ENCODE measurements around the gene LTO1.

LTO1 gene, protein sequence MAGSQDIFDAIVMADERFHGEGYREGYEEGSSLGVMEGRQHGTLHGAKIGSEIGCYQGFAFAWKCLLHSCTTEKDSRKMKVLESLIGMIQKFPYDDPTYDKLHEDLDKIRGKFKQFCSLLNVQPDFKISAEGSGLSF

DNA sequence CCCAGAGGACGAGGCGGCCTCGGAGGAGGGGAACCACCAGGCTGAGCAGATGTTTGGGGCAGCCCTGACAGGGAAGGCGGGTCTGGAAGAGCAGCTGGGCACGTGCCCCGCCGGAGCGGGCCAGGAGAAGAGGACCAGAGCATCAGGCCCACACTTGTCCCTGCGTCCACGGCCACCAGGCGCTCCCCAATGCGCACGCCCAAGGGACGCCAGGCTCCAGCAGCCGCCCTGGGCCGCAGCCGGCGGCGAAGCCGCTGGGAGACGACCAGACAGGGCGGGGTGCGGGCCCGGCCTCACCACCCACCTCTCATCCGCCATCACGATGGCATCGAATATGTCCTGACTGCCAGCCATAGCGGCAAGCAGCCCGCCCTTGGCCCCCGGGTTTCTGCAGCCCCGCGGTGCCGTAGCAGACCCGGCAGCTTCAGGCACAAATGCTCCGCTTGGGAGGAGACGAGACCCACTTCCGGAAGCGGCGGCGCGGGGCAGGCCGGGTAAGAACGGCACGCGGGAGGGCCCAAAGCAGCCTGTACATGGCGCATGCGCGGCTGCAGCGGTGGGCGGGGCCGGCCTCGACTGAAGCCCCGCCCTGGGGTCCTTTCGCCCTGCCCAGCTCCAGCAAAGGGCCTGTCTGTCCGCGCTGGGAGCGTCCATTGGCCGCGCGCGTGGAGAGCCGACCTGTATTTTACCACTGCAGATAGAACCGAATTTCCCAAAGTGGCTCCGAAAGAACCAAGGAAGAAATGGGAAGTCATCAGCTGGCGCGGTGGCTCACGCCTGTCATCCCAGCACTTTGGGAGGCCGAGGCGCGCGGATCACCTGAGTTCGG lies at the start of gene LTO1:
LTO1 (minus strand) TSS at position 468 of the 829 bp plus-strand sequence; CDS start at position 354, 114 bp downstream.
- DNase-seq, result peak; percentile 91

DNA sequence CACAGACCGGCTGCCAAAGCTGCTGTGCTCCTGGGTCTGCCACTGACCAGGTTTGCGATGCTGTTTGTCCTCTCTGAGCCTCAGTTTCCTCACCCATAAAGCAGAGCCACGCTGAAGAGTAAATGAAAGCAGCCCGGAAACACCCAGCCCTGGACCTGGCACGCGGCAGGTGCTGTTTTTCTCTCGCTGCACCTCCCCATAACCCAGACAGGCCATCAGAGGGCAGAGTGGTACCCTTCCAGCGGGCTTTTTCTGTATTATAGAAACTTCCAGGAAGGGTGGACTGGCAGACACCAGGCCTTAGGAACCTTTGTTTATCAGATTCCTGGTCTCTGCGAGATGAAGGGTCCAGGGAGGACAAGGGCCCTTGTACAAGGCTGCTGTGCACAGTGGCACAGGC lies 46.6 kb upstream of the LTO1 start:
- no peak for DNase-seq

DNA sequence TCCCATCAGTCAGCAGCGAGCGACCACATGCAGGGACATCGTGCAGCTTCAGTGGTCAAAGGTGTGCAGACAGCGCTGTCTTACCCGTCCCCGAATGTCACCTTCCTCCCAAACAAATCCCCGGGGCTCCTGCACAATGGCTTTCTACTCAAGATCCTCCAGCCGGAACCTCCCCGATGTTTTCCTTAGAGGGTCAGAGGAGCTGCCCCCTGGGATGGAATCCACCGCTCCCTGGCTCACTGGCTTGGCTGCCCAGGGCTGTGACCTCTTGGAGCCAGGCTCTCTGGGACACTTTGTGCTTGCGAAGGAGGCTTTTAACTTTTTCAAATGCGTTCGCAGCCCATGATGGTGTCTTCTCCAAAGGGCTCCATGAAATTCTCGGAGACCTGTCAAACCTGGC lies 46.0 kb upstream of the LTO1 start:
- no peak for DNase-seq

DNA sequence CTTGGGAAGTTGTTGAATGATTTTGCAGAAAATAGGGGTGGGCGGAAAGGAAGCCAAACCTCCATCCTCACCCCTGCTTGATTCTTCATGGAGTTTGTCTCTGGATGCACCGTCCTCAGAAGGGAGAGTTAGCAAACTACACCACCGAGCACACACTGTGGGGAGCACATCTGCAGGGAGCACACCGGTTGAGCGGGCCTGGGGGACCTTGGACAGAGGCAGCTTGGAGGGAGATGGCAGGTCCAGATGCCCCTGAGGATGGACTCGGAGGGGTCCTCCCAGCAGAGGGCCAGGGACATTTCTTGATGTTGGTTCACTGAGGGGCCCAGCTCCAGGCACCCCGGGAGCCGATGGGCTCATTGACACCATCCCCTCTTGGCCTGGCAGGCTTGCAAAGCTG lies 43.8 kb upstream of the LTO1 start:
- DNase-seq, result no peak

DNA sequence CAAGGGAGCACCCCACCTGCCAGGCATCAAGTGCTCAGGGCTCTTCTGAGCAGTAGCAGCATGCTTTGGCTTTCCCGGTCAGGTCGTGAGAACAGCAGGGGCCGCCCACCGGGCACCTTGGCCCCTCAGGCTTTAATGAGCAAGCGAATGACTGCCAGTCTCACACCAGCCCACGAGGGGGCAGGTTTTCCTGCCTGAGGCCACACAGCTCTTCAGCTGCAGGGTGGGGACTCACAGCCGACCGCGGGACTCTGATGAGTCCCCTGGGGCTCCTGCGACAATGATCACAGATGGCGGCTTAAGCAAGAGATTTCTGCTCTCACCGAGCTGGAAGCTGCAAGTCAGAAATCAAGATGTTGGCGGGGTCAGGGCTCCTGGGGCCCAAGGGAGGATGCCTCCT lies 43.0 kb upstream of the LTO1 start:
- DNase-seq, result no peak

DNA sequence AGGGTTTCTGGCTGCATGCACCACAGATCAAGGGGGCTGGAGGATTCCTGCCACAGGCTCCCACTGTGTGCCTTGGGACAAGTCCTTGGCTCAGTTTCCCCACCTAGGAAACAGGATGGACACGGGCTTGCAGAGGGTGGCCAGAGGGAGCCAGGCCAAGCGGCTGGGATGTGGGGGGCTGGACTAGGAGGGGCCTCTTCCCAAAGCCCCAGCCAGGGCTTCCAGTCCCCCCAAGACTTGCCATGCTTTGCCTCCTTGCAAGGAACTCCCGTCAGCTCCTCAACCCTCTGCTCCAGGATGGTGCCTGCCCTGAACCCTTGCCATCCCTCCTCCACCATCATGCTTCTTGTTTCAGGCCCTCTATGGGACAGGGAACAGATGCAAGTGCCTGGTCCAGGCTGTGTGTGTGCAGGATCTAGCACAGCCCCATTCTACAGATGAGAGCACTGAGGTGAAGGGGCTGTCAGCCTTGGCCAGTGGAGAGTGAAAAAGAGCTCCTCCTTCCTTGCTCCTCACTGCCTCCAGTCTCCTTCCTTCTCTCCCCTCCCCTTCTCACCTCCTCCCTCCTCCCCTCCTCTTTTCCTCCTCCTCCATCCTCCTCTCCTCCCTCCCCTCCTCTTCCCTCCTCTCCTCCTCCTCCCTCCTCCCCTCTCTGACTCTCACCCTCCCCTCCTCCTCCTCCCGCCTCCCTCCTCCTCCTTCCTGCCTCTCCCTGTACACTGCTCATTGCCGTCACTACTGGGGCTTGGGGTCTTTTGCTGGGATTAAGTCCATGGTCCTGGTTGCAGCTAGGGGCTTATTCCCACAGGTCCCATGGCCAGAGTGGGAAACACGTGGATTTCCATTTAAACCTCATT lies 42.0 kb upstream of the LTO1 start:
- no peak for DNase-seq

DNA sequence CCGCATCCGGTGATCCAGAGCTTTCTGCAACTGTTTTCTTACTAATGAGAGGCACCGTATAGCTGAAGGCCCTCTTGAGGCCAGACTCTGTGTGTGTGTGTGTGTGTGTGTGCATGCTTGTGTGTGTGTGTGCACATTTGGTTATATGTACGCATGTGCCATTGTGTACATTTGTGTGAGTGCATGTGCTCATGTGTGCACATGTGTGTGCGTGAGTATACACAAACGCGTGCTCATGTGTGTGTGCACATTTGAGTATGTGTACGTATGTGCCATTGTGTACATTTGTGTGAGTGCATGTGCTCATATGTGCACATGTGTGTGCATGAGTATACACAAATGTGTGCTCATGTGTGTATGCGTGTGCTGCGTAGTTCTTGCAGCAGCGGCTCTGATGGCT lies 40.9 kb upstream of the LTO1 start:
- DNase-seq, result no peak

DNA sequence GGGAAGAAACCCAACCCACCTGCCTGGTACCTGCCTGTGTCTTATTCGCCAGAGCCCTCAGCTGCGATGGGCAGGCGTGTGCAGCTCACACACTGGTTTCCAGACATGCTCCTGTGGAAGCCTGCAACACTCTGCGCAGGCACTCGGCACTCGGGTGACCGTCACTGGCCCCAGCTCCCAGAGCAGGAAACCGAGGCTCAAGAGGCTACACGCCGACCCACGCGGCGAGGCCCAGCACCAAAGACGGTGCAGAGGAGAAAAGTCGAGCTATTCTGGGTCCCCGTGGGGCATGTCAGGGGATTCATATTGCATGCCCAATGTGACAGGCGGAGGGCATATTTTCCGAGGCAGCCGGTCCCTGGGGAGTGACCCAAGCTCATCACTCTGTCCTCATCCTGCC lies 40.3 kb upstream of the LTO1 start:
- DNase-seq, result no peak

DNA sequence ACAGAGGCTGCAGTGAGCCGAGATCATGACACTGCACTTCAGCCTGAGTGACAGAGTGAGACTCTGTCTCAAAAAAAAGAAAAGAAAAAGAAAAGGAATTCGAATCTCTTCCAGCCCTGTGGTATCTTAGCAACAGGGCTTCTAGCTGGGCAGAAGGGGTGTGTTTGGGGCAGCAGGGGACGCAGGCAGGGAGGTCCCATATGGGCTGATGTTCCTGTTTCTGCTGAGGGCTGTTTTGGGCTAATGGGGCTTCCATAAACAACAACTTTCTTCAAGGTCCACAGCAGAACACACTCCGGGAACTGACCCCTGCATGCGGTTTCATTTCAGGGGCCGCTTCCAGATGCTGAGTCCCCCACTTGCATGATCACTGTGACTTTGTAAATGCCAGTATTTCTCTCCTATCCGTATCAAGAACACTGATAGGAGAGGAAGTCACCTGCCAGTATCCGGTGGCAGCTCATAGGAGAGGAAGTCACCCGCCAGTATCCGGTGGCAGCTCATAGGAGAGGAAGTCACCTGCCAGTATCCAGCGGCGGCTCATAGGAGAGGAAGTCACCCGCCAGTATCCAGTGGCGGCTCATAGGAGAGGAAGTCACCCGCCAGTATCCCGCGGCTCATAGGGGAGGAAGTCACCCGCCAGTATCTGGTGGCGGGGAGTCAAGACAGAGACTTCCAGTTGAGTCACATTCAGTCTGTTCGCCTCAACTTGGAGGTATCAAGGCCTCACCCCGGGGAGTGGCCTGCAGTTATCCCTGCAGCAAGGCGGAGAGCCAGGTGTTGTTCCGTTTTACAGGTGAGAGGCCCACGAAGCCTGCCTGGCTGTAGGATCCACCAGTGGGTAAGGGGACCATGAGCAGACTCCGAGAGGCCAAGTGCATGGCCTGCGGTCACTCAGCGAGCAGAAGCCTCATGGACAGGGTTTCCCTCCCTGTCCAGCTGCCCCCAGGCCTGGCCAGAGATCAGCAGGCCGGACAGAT lies 37.0 kb upstream of the LTO1 start:
- DNase-seq, result no peak

DNA sequence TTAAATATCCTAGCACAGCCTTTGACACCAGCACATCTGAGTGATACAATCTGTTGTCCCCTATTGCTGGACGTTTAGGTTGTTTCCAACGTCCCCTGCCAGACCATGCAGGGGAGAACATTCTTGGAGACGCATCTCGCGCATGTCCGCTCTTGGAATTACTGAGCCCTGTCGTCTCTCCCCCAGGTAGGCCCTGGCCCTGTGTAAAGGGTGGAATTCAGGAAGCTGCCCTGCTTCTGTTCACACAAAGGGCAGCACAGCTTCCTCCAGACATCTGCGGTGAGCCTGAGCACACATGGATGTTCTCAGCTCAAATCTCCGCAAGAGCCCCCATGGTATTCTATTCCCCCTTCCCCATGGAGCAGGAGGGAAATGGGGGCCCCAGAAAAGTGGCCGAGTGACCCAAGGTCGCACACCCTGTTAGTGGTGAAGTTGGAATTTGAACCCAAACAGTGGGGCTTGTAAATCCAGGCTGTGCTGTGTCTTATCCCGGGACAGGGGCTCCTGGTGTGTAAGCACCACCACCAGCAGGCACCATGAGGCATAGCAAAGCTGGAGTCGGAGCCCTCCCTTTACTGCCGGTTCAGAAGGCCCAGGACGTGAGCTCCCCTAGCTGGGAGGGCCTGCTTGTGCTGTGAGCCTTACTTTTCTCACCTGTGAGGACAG lies 33.7 kb upstream of the LTO1 start:
- DNase-seq, result no peak

DNA sequence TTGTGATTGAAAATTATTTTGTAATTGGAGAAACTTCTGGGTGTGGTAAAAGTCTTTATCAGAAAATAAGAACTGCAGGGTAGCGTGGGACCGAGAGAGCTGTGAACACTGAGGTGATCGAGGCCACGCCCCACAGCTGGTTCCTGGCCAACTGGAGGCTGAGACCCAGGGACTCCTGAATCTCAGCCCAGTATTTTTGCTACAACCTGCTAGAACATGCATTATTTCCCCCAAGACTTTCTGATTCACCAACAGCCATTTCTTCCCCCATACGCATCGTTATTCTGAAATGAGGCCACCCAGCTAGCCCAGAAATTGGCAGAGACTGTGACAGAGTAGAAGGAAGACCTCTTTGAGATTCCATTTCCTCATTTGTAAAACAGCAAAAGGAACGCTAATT lies 32.0 kb upstream of the LTO1 start:
- no peak for DNase-seq

DNA sequence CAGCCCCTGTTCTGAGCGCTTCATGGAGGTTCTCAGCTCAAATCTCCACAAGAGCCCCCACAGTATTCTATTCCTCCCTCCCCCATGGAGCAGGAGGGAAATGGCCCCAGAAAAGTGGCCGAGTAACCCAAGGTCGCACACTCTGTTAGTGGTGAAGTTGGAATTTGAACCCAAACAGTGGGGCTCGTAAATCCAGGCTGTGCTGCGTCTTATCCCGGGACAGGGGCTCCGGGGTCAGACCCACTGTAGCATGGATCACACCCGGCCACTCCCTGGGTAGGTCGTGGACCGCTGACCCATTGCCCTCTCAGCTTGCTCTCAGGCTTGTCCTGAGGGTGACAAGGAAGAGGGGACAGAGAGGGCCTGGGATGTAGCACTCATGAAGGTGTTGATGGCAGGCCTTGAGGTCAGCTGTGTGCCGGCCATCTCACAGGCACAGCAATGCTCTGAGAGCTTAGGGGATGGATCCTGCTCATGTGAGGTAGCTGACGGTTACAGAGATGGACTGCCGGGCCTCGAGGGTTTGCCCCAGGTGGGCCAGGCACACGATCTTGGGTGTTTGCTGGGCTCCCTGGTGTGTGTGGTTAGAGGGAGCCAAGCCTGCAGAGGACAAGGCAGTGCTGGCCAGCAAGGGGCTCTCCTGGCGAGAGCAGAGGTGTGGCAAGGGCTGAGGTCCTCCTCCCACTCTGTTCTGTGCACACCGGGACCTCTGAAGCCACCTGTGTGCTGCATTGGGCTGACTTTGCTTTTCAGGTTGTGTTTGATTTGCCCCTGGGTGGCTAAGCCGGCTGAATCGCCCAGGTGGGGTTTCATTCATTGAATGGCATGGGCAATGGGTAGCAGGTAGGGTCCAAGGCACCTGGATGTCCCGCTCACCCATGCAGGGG lies 31.0 kb upstream of the LTO1 start:
- no peak for DNase-seq

DNA sequence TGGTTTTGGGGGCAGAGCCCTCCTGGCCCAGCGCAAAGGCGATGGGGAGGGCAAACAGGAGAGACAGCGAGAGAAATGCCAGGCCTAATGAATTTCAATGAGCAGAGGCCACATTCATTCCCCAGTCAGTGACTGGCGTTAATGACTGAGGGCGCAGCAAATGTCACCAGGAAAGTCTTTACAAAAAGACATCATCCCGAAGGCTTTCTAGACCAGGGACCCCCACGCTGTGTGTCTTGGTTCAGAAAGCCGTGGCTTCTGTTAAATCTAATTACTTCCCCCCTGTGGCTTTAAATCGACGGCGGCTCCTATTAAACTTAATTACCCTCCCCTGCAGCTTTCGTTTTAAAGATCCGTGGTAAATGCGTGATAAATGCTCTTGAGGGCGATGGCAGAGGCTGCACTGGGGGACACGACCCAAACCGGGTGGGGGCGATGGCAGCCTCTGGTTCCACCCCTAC lies 30.2 kb upstream of the LTO1 start:
- no peak for DNase-seq

DNA sequence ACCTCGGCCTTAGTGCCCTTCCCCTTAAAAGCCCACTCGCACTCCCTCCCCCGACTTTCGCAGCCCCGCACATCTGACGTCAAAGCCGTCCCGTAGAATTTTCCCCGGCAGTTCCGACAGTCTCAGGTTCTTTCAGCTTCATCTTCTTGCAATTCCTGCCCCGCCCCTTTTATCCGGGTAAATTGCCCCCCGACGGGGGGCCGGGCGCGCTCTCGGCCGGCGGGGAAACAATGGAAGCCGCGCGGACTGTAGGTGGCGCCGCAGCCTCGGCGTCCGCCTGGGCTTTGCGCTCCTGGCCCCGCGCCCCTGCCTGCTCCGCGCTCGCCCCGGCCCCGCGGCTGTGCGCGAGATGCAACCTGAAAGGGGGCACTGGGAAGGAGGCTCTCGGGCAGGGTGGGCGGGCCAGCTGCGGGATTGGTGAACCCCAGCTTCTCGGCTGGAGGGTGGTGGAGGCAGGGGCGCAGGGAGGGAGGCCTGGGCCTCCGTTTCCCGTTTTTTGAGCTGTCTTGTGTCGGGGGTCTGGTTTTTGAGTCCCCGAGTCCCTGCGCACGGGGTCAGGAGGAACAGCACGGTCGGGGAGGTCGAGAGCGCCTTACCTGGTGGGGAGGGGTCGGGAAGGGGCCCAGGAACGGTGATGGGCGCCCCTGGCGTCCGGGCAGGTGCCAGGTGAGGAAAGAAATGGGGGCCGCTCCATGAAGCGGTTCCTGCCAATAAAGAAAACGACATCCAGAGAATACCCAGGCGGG lies 29.5 kb upstream of the LTO1 start:
- no peak for DNase-seq

DNA sequence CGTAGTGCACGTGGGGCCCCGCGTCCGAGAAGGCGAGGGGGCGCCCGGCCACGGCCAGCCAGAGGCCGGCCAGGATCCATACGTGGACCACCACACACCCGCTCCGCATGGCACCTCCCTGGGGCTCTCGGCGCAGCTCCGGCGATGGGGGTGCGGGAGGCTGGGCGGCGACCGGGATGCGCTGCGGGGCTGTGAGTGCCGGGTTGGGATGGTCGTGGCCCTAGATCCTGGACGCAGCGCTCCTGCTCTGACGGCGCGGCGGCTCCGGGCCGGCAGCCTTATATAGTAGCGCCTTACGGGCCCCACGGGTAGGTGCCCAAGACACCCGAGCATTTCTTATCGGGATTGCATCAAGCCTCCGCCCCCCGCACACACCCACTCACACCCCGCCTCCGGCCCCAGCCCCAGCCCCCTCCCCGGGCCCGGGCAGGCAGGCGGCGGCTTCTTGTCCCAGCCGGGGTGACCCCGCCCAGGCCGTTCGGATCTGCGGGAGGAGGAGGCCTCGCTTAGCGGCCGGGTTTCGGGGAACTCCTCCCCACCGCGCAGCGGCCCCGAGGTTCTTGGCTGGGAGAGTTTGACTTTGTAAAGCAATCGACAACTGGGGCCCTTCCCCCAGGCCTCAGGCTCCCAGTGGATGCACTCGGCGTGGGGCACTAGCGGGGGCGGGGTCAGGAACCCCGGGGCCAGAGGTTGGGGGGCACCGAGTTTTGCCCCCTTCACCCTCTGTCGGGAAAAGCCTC lies 28.8 kb upstream of the LTO1 start, which contains the start of gene FGF19:
FGF19 (minus strand) TSS at position 255 of the 740 bp plus-strand sequence; CDS start at position 109, 146 bp downstream.
- DNase-seq, result no peak

DNA sequence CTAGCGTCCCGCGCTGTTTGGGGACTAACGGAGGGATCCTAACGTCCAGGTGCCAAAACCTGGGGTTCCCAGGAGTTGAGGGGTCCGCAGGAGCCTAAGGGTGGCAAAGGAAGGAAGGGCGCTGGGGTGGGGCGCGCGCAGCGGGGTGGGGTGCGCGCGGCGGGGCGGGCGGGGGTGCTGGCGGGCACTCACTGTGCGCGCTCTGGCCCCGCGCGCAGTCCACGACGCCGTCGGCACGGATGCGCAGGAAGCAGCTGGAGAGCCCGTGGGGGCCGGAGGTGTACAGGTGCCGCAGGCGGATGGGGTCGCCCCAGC lies 28.3 kb upstream of the LTO1 start:
- DNase-seq, result no peak

DNA sequence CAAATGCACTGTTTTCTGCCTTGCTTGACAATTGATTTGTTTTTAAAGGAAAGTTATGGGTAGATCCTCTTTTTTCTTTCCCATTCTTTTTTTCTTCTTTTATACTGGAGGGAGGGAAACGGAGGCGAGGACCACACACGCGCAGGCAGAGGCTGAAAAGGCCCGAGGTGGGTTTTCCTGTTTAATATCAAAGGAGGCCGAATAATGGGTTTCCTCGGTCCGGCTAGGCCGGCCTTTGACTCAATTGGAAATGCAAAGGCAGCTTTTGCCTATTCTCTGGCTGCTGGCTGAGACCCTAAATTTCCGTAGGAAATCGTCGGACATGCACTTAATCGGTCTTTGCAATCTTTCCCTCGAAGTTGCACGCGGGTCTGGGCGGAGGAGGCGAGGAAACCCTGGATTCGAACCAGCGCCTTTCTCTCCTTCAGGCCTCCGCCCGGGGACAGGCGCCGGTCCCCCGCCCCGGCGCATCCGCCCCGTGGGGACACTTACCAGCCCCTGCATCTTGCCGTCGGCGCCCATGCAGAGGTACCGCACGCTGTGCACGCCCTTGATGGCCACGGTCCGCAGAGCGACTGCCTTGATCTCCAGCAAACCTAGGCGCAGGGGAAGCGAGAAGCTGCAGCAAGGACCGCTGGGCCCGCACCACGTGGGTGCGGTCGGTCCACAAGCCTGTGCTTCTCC lies 27.8 kb upstream of the LTO1 start:
- no peak for DNase-seq

DNA sequence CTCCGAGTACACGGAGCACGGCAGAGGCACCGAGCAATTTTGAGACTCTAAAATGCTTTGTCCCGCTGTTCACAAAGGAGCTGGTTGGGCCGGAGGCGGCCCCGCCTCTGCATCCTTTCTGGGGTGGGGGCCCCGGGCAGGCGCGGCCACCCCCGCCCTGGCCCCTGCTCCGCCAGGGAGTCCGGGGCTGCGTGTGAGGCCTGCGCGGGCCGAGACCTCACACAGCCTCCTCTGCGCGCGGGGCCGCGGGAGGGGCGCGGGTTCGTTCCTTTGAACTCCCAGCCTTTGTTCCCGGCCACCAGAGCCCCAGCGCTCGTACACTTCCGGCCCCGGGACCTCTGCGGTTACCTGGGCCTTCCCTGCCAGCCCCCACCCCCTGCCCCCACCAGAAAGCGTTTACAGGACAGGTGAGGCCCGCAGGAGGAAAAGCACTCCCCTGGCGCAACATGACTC lies 27.1 kb upstream of the LTO1 start:
- no peak for DNase-seq
